ENCODE measurements around the gene EEFSEC. TPM values are rescaled to one million over a fixed set of nuclear protein-coding genes. Genes with fewer than 3 reads are reported as not detected.
A peak's percentile ranks its signal among the peaks of the same experiment; 100 is the strongest.

The EEFSEC gene
- total RNA-seq, 1 experiment from 2014 or later = 15.4 TPM

- POLR2A ChIA-PET = no interaction called here
- intact Hi-C loops (cut with micrococcal nuclease; ENCODE audit: unreplicated experiment) = no loop called here
These were observed 27.2 kb downstream of the EEFSEC start for GRCh38 chr3:128180436-128180835.

GRCh38 chr3:128180913-128181312, 27.6 kb downstream of the EEFSEC start:
- DNase-seq (ENCODE audit: low read depth, low spot score) (no peak), ATAC-seq (0 out of 2 replicates have a peak, but pooled peaks have one; percentile 37)
- Histone ChIP-seq H3K27me3 (ENCODE audit: control insufficient read depth, insufficient read depth, low read length) (no peaks in the 10 kb centered on the region), H3K4me1 (ENCODE audit: control insufficient read depth, insufficient read depth, low read length) (peaks cover 8% of the 10 kb centered on the region; the same call in 1 of the 2 replicates), H3K36me3 (ENCODE audit: control insufficient read depth, insufficient read depth, low read length) (no peaks in the 10 kb centered on the region), H3K9me3 (ENCODE audit: control insufficient read depth, insufficient read depth, low read depth, low read length) (no peaks in the 10 kb centered on the region), H3K27ac (ENCODE audit: low read length) (no peak overlapping the region), H3K4me3 (ENCODE audit: low read depth in 2 of 2, low read length in 2 of 2) (no peak overlapping the region)
- ChIA-PET POLR2A (no interaction called here), CTCF (interaction anchor here (0.6 kb wide), 1 partner anchor 406 kb away, joined by 4 read pairs; no protein-coding TSS in a partner anchor)
- in situ Hi-C loops (cut with HindIII; ENCODE audit: low pct_unique_long_range_greater_than_20kb, low sequenced_read_pairs) = no loop called here
- BruUV-seq (replicated peaks) = no TSS peak
- no peak for TF ChIP-seq POLR2AphosphoS5 (IDR thresholded peaks at IDR 0.05; ENCODE audit: low read depth, low read length)
- TF ChIP-seq REST (IDR thresholded peaks at IDR 0.05; ENCODE audit: insufficient read depth in 1 of 2, low read depth in 2 of 2, low read length in 1 of 2) = no peak
- TF ChIP-seq CTCF (IDR thresholded peaks at IDR 0.05) = no peak
- TF ChIP-seq SIN3A (IDR thresholded peaks at IDR 0.05; ENCODE audit: borderline replicate concordance, insufficient read depth, low read depth, low read length) = no peak
- TF ChIP-seq TCF7L2 (IDR thresholded peaks at IDR 0.05; ENCODE audit: low read depth, low read length) = no peak
- intact Hi-C loops (cut with micrococcal nuclease; ENCODE audit: unreplicated experiment) = no loop called here

More at GRCh38 chr3:128180436-128180835, 27.2 kb downstream of the EEFSEC start:
- no TSS peak for BruUV-seq (replicated peaks)
- no peaks in the 10 kb centered on the region for H3K27me3 ChIP-seq (ENCODE audit: control insufficient read depth, insufficient read depth, low read length)
- ATAC-seq (peak; percentile 60), DNase-seq (ENCODE audit: low read depth, low spot score) (no peak)
- no peak overlapping the region; the same call in 1 of the 2 replicates for H3K27ac ChIP-seq (ENCODE audit: low read length)
- TF ChIP-seq SIN3A (IDR thresholded peaks at IDR 0.05; ENCODE audit: borderline replicate concordance, insufficient read depth, low read depth, low read length) (no peak), POLR2AphosphoS5 (IDR thresholded peaks at IDR 0.05; ENCODE audit: low read depth, low read length) (no peak), CTCF (IDR thresholded peaks at IDR 0.05) (no peak), REST (IDR thresholded peaks at IDR 0.05; ENCODE audit: insufficient read depth in 1 of 2, low read depth in 2 of 2, low read length in 1 of 2) (no peak), TCF7L2 (IDR thresholded peaks at IDR 0.05; ENCODE audit: low read depth, low read length) (no peak)
- no peaks in the 10 kb centered on the region for H3K9me3 ChIP-seq (ENCODE audit: control insufficient read depth, insufficient read depth, low read depth, low read length)
- no peaks in the 10 kb centered on the region for H3K36me3 ChIP-seq (ENCODE audit: control insufficient read depth, insufficient read depth, low read length)
- H3K4me3 ChIP-seq (ENCODE audit: low read depth in 2 of 2, low read length in 2 of 2) = no peak overlapping the region
- in situ Hi-C loops (cut with HindIII; ENCODE audit: low pct_unique_long_range_greater_than_20kb, low sequenced_read_pairs) = no loop called here
- CTCF ChIA-PET = interaction anchor here (0.6 kb wide), 1 partner anchor 406 kb away, joined by 4 read pairs; no protein-coding TSS in a partner anchor
- H3K4me1 ChIP-seq (ENCODE audit: control insufficient read depth, insufficient read depth, low read length) = peaks cover 8% of the 10 kb centered on the region; the same call in 1 of the 2 replicates

Measured in Panc1 (cell line).